Upper lobe of left lung (tissue), 4 donors: ENCODE data around the gene LYRM4.

Source experiments
- CTCF ChIP-seq, 6 experiments: fragments of 450-650 bp in 4 of 6; fragments of 200-600 bp in 2 of 6; sonication (generic) in 2 of 6; IDR thresholded peaks; one replicate each; pipeline ENCODE4 v1.5.1; 2016 to 2019; ENCODE audit warnings: antibody characterized with exemption in 6 of 6
- EP300 ChIP-seq, 4 donors: sonication (generic); formaldehyde crosslinking; IDR thresholded peaks; one replicate each; pipeline ENCODE4 v1.5.1; 2017; ENCODE audit warnings: antibody characterized with exemption in 4 of 4, control low read depth in 2 of 4

- TF ChIP-seq EP300 (IDR thresholded peaks at IDR 0.05) (no peak), CTCF (IDR thresholded peaks at IDR 0.05) (no peak)
Measured at GRCh38 chr6:5081182-5081581, 179.6 kb downstream of the LYRM4 start.
